Lower leg skin (tissue), 4 donors: ENCODE measurements around the gene ZNF728. TPM values are rescaled to one million over a fixed set of nuclear protein-coding genes. Genes with fewer than 3 reads are reported as not detected.
"Not testable (repeated sequence)": the region's sequence is repeated elsewhere in the genome, so short reads cannot be mapped to it uniquely, and the experiment has no call there.

ENCODE experiments used
- DNase-seq, 2 donors: peaks; one replicate each; pipeline ENCODE4 v3.0.0-alpha.2; 2019; ENCODE audit warnings: low spot score in 2 of 2
- H3K4me3 ChIP-seq: fragments of 200-600 bp; sonication (generic); 2 replicates; pipeline ENCODE4 v1.5.1; 2017; ENCODE audit warnings: mild to moderate bottlenecking, low read depth; ENCODE audit not compliant: poor library complexity, severe bottlenecking
- POLR2A ChIP-seq, 2 donors: fragments of 450-650 bp; IDR thresholded peaks; one replicate each; pipeline ENCODE4 v1.6.1; 2016 to 2017; ENCODE audit warnings: antibody characterized with exemption in 2 of 2, mild to moderate bottlenecking in 1 of 2, moderate library complexity in 1 of 2
- WGBS, 2 donors: methylation state at CpG; one replicate each; pipeline ENCODE4 v1.1.5; 2018; 5-methylcytosine and 5-hydroxymethylcytosine counted together
- intact Hi-C: fragments of 100-400 bp; cut with DNase I; formaldehyde crosslinking; loops from one replicate; pipeline ENCODE4 v1.15.0; 2023; ENCODE audit warnings: low total_unique reads
- total RNA-seq, 4 donors: library from RNA; depleted of rRNA; stranded (reverse); fragments of >200 nt; gene quantifications; one replicate each; pipeline ENCODE4 v1.1.0, GENCODE V29; 2016
- TF ChIP-seq, protein P1 (sequence below), 3 donors: fragments of 450-650 bp; IDR thresholded peaks; one replicate each; pipeline ENCODE4 v1.5.1; 2016; ENCODE audit warnings: antibody characterized with exemption in 3 of 3, mild to moderate bottlenecking in 3 of 3, moderate library complexity in 2 of 3

Gene ZNF728
- total RNA-seq = under 1 TPM in 2 of 4 donors, not detected in 2; 0.42 to 0.59 TPM

GRCh38 chr19:23002690-23003422 lies at the start of gene ZNF728:
TSS of gene ZNF728 (minus strand) at chr19:23003176. CDS start at chr19:23003030, 146 bp downstream.
- no peak for TF ChIP-seq POLR2A (IDR thresholded peaks at IDR 0.05)
- TF ChIP-seq, protein P1, sequence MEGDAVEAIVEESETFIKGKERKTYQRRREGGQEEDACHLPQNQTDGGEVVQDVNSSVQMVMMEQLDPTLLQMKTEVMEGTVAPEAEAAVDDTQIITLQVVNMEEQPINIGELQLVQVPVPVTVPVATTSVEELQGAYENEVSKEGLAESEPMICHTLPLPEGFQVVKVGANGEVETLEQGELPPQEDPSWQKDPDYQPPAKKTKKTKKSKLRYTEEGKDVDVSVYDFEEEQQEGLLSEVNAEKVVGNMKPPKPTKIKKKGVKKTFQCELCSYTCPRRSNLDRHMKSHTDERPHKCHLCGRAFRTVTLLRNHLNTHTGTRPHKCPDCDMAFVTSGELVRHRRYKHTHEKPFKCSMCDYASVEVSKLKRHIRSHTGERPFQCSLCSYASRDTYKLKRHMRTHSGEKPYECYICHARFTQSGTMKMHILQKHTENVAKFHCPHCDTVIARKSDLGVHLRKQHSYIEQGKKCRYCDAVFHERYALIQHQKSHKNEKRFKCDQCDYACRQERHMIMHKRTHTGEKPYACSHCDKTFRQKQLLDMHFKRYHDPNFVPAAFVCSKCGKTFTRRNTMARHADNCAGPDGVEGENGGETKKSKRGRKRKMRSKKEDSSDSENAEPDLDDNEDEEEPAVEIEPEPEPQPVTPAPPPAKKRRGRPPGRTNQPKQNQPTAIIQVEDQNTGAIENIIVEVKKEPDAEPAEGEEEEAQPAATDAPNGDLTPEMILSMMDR (IDR thresholded peaks at IDR 0.05) = no peak
- DNase-seq = no peak
- no peak within 1 kb of the TSS for H3K4me3 ChIP-seq
- 8 to 9% methylated on average over 42 to 46 of the region's 46 CpGs for WGBS, 2 donors
- intact Hi-C loops = no loop called here

- H3K4me3 ChIP-seq = no peak overlapping the region
- WGBS, 2 donors = 48 to 71% methylated on average over 1 of the region's 1 CpG
- DNase-seq = no peak
- intact Hi-C loops = no loop called here
- TF ChIP-seq, protein P1 (IDR thresholded peaks at IDR 0.05) = no peak
These were observed 49.4 kb upstream of the ZNF728 start for GRCh38 chr19:23052349-23052748.

- 84 to 88% methylated on average over 4 of the region's 4 CpGs for WGBS, 2 donors
These were observed 46.3 kb upstream of the ZNF728 start for GRCh38 chr19:23049256-23049655.

GRCh38 chr19:23046743-23047142 lies 43.8 kb upstream of the ZNF728 start:
- 80 to 83% methylated on average over 6 of the region's 6 CpGs for WGBS, 2 donors

More at GRCh38 chr19:23049256-23049655, 46.3 kb upstream of the ZNF728 start:
- intact Hi-C loops = no loop called here
- TF ChIP-seq POLR2A (IDR thresholded peaks at IDR 0.05) = no peak
- TF ChIP-seq, protein P1 (IDR thresholded peaks at IDR 0.05) = no peak
- H3K4me3 ChIP-seq = no peak overlapping the region
- no peak for DNase-seq

DNA sequence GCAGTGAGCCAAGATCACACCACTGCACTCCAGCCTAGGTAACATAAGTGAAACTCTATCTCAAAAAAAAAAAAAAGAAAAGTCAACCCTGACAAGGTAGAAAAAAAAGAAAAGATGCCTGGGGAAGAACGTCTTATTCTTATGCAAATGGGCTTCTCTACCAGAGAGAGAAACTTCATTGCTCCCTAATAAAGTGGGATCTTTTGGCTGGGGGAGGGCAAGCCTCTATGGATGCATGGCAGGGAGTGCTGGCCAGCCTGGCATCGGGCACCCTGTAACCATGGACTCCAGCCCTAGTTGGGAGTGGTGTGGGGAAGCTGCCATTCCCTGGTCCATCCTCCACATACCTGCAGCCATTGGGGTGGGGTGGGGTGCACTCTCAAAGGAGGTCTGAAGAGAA lies 30.7 kb upstream of the ZNF728 start:
- 52 to 55% methylated on average over 2 of the region's 2 CpGs for WGBS, 2 donors
- no peak overlapping the region for H3K4me3 ChIP-seq
- TF ChIP-seq, protein P1 (IDR thresholded peaks at IDR 0.05) = no peak
- TF ChIP-seq POLR2A (IDR thresholded peaks at IDR 0.05) = no peak
- no peak for DNase-seq
- intact Hi-C loops = no loop called here

More at GRCh38 chr19:23046743-23047142, 43.8 kb upstream of the ZNF728 start:
- no peak overlapping the region for H3K4me3 ChIP-seq
- intact Hi-C loops = no loop called here
- DNase-seq = no peak
- no peak for TF ChIP-seq POLR2A (IDR thresholded peaks at IDR 0.05)
- TF ChIP-seq, protein P1 (IDR thresholded peaks at IDR 0.05) = no peak

- no peak overlapping the region for H3K4me3 ChIP-seq
- DNase-seq = no peak
- intact Hi-C loops = no loop called here
- no peak for TF ChIP-seq POLR2A (IDR thresholded peaks at IDR 0.05)
- TF ChIP-seq, protein P1 (IDR thresholded peaks at IDR 0.05) = no peak
These were observed 12.7 kb upstream of the ZNF728 start for GRCh38 chr19:23015660-23016059.

DNA sequence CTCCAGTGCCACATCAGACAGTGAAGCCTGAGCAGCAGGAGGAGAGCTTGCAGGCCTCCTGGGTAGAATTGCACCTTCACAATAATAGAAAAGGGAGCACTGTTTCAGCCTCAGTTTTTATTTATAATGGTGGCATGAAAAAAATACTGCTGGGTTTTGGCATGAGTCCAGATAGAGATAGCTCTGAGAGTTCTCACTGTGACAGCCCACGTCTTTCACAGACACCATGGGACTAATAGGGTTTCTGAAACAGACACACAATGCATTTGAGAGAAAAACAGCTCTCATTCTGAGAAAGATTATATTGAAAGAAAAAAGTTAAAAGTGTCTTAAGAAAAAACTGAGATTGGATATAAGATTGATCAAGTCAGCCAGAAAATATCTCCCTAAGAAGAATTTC lies 8.0 kb downstream of the ZNF728 start:
- intact Hi-C loops, DNase-seq: not testable (repeated sequence)
- WGBS, 2 donors = 61 to 69% methylated on average over 1 of the region's 1 CpG

More for the DNA sequence above, 8.0 kb downstream of the ZNF728 start:
- not testable (repeated sequence) for H3K4me3 ChIP-seq
